DND-41 (cell line): Measurements from ENCODE around the gene IRX2.

Experiments used
- CTCF ChIP-seq: IDR thresholded peaks from 2 replicates; pipeline ENCODE4 v1.5.1; 2012; ENCODE audit warnings: borderline replicate concordance, low read length, moderate library complexity, mild to moderate bottlenecking; ENCODE audit not compliant: poor library complexity, severe bottlenecking; ENCODE audit errors: extremely low read depth
- EZH2 ChIP-seq: IDR thresholded peaks from 3 replicates; pipeline ENCODE4 v1.6.1; 2012; ENCODE audit warnings: borderline replicate concordance, low read depth, mild to moderate bottlenecking, moderate library complexity, low read length, inconsistent platforms; ENCODE audit not compliant: severe bottlenecking

GRCh38 chr5:2739360-2740050 is 12.0 kb downstream of the IRX2 start:
- TF ChIP-seq CTCF, result no peak
- TF ChIP-seq EZH2, result no peak
